Measurements from ENCODE around the gene PLBD2.

Gene PLBD2

GRCh38 chr12:113358381-113359132 is at the start of gene PLBD2:
TSS of gene PLBD2 (plus strand) at chr12:113358587. CDS start at chr12:113358601, 14 bp downstream.
- DNase-seq, result peak; percentile 66

GRCh38 chr12:113310489-113310888 is 47.9 kb upstream of the PLBD2 start:
- no peak for DNase-seq

- DNase-seq, result no peak
Observed at GRCh38 chr12:113314121-113314529, 44.3 kb upstream of the PLBD2 start.

GRCh38 chr12:113315358-113315757 is 43.0 kb upstream of the PLBD2 start:
- DNase-seq, result no peak

- DNase-seq, result no peak
Observed at GRCh38 chr12:113316155-113316554, 42.2 kb upstream of the PLBD2 start.

- no peak for DNase-seq
Observed at GRCh38 chr12:113317122-113317521, 41.3 kb upstream of the PLBD2 start.

- no peak for DNase-seq
Observed at GRCh38 chr12:113318046-113318656, 40.2 kb upstream of the PLBD2 start.

- DNase-seq, result no peak
Observed at GRCh38 chr12:113318900-113319628, 39.3 kb upstream of the PLBD2 start.

- DNase-seq, result no peak
Observed at GRCh38 chr12:113320401-113320800, 38.0 kb upstream of the PLBD2 start.

GRCh38 chr12:113322343-113322742 is 36.0 kb upstream of the PLBD2 start:
- DNase-seq, result no peak

- no peak for DNase-seq
Observed at GRCh38 chr12:113325916-113326315, 32.5 kb upstream of the PLBD2 start.

GRCh38 chr12:113326775-113327395 is 31.5 kb upstream of the PLBD2 start:
- DNase-seq, result no peak

- DNase-seq, result no peak
Observed at GRCh38 chr12:113328368-113328889, 30.0 kb upstream of the PLBD2 start.

- DNase-seq, result no peak
Observed at GRCh38 chr12:113329022-113329790, 29.2 kb upstream of the PLBD2 start.

GRCh38 chr12:113329791-113330417 is 28.5 kb upstream of the PLBD2 start:
- no peak for DNase-seq

GRCh38 chr12:113330505-113330904 is 27.9 kb upstream of the PLBD2 start:
- DNase-seq, result no peak

GRCh38 chr12:113332688-113333417 is 25.5 kb upstream of the PLBD2 start:
- DNase-seq, result no peak

GRCh38 chr12:113333418-113333750 is 25.0 kb upstream of the PLBD2 start:
- no peak for DNase-seq

- no peak for DNase-seq
Observed at GRCh38 chr12:113333877-113334785, 24.3 kb upstream of the PLBD2 start.

Measured in NCI-H1694 treated with DMSO at 0.1 percent for 48 hours (cell line).